HepG2 (cell line): Measurements from ENCODE around the gene OTOP1. TPM values are rescaled to one million over a fixed set of nuclear protein-coding genes. Genes with fewer than 3 reads are reported as not detected.

Experiments used
- AFF4 ChIP-seq: sonication (generic); formaldehyde crosslinking; IDR thresholded peaks from 2 replicates; pipeline ENCODE4 v1.4.0; 2020; ENCODE audit warnings: missing genetic modification reagents
- CENPX ChIP-seq: sonication (generic); formaldehyde crosslinking; IDR thresholded peaks from 2 replicates; pipeline ENCODE4 v1.9.0; 2021; ENCODE audit warnings: mild to moderate bottlenecking, missing genetic modification reagents, moderate library complexity
- JUND ChIP-seq: sonication (generic); formaldehyde crosslinking; IDR thresholded peaks from 2 replicates; pipeline ENCODE4 v1.8.0; 2022; ENCODE audit warnings: mild to moderate bottlenecking, missing genetic modification reagents
- NFRKB ChIP-seq: fragments of 450-650 bp; IDR thresholded peaks from 2 replicates; pipeline ENCODE4 v1.6.1; 2017
- NR1H2 ChIP-seq: sonication (generic); formaldehyde crosslinking; IDR thresholded peaks from 2 replicates; pipeline ENCODE4 v1.8.1; 2022; ENCODE audit warnings: low read depth, missing genetic modification reagents, borderline replicate concordance
- PHF21A ChIP-seq: sonication (generic); formaldehyde crosslinking; IDR thresholded peaks from 2 replicates; pipeline ENCODE4 v1.5.0; 2020; ENCODE audit warnings: mild to moderate bottlenecking, missing genetic modification reagents
- PLRG1 ChIP-seq: fragments of 450-650 bp; conservative IDR thresholded peaks from 2 replicates; pipeline ENCODE4 v1.6.1; 2016
- RARA ChIP-seq: IDR thresholded peaks from 2 replicates; pipeline ENCODE4 v1.6.1; 2016; ENCODE audit warnings: missing genetic modification reagents, missing compliant biosample characterization
- SRF ChIP-seq: IDR thresholded peaks from 2 replicates; pipeline ENCODE4 v1.6.1; 2011; ENCODE audit warnings: mild to moderate bottlenecking, low read depth, low read length, moderate library complexity
- STAG1 ChIP-seq: sonication (generic); formaldehyde crosslinking; IDR thresholded peaks from 2 replicates; pipeline ENCODE4 v1.4.0; 2020; ENCODE audit warnings: missing genetic modification reagents
- TMF1 ChIP-seq: sonication (generic); formaldehyde crosslinking; IDR thresholded peaks from 2 replicates; pipeline ENCODE4 v1.8.1; 2022; ENCODE audit warnings: low read depth, missing genetic modification reagents
- ZFP62 ChIP-seq: sonication (generic); formaldehyde crosslinking; IDR thresholded peaks from 2 replicates; pipeline ENCODE4 v1.4.0; 2020; ENCODE audit warnings: missing genetic modification reagents
- ZMAT3 ChIP-seq: sonication (generic); formaldehyde crosslinking; conservative IDR thresholded peaks from 2 replicates; pipeline ENCODE4 v1.7.0; 2021; ENCODE audit warnings: missing genetic modification reagents
- ZMYM4 ChIP-seq: sonication (generic); formaldehyde crosslinking; IDR thresholded peaks from 2 replicates; pipeline ENCODE4 v1.8.1; 2023; ENCODE audit warnings: mild to moderate bottlenecking, missing genetic modification reagents
- ZNF143 ChIP-seq: sonication (generic); formaldehyde crosslinking; IDR thresholded peaks from 2 replicates; pipeline ENCODE4 v1.4.0; 2020; ENCODE audit warnings: missing genetic modification reagents
- ZNF230 ChIP-seq: sonication (generic); formaldehyde crosslinking; IDR thresholded peaks from 2 replicates; pipeline ENCODE4 v1.4.0; 2020; ENCODE audit warnings: mild to moderate bottlenecking, missing genetic modification reagents
- ZNF772 ChIP-seq: sonication (generic); formaldehyde crosslinking; IDR thresholded peaks from 2 replicates; pipeline ENCODE4 v1.5.0; 2020; ENCODE audit warnings: mild to moderate bottlenecking, missing genetic modification reagents
- polyA plus RNA-seq, 8 experiments: library from polyadenylated mRNA; depleted of rRNA in 3 of 8; stranded (reverse) in 7 of 8; unstranded in 1 of 8; fragments of >200 nt; fragmentation: Illumina TruSeq in 4 of 8; extraction: Trizol in 4 of 8; gene quantifications; 2 replicates each; pipeline versions ENCODE4 v1.2.1 to v1.2.3, GENCODE V29; 2011 to 2016; ENCODE audit warnings: low read depth in 4 of 8, missing spikeins in 1 of 8, mixed read lengths in 1 of 8; ENCODE audit not compliant: insufficient read depth in 1 of 8
- total RNA-seq, 5 experiments: library from RNA; depleted of rRNA; stranded (reverse); fragments of >200 nt; fragmentation: Illumina TruSeq; extraction: Trizol; gene quantifications; 2 replicates each; pipeline ENCODE4 v1.2.3, GENCODE V29; 2016; ENCODE audit warnings: low read depth in 1 of 5
- TF ChIP-seq, protein P1 (sequence below): sonication (generic); formaldehyde crosslinking; IDR thresholded peaks from 2 replicates; pipeline ENCODE4 v1.5.1; 2020; ENCODE audit warnings: missing genetic modification reagents, mild to moderate bottlenecking, borderline replicate concordance
- TF ChIP-seq, protein P2 (sequence below): sonication (generic); formaldehyde crosslinking; IDR thresholded peaks from 2 replicates; pipeline ENCODE4 v1.4.0; 2020; ENCODE audit warnings: mild to moderate bottlenecking, missing genetic modification reagents
- TF ChIP-seq, protein P3 (sequence below): sonication (generic); formaldehyde crosslinking; IDR thresholded peaks from 2 replicates; pipeline ENCODE4 v1.4.0; 2020; ENCODE audit warnings: missing genetic modification reagents
- TF ChIP-seq, protein P4 (sequence below): sonication (generic); formaldehyde crosslinking; IDR thresholded peaks from 2 replicates; pipeline ENCODE4 v1.4.0; 2020; ENCODE audit warnings: missing genetic modification reagents, mild to moderate bottlenecking, borderline replicate concordance

The OTOP1 gene
- total and polyA plus RNA-seq, 2 of the 13 experiments (the other 11 are each of a cell fraction or from before 2014, with no cell fraction given), result not detected

DNA sequence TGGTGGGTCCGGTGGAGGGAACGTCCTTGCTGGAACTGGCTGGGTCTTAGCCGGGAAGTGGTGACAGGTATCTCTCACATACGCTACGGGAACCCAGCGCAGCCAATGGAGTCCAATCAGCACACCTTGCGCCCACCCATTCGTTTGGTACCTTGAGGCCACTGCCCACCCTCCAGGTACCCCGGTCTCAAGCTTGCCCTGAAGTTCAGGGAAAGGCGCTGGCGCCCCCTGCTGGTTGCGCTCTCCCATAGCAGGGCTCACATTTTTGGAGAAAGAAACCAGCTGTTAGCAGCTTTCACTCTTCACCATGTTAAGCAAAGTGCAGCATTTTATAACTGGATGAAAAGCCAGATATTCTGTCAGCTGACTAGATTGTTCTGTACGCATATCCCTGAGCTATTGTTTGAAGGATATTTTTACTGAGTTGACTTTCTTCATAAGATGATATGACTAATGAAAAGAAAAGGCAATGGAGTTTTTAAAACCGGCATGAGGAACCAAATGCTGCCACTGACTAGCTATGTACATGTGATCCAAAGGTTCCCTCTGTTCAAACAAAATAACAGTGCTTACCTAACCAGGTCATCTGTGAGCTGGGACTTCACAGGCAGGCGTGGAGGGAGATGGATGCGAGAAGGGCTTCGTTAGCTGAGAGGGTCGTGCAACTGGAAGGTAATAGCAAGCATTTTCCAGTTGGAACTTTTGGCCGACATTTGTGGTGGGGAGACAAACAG lies 43.7 kb downstream of the OTOP1 start (continued):
- TF ChIP-seq, protein P1, sequence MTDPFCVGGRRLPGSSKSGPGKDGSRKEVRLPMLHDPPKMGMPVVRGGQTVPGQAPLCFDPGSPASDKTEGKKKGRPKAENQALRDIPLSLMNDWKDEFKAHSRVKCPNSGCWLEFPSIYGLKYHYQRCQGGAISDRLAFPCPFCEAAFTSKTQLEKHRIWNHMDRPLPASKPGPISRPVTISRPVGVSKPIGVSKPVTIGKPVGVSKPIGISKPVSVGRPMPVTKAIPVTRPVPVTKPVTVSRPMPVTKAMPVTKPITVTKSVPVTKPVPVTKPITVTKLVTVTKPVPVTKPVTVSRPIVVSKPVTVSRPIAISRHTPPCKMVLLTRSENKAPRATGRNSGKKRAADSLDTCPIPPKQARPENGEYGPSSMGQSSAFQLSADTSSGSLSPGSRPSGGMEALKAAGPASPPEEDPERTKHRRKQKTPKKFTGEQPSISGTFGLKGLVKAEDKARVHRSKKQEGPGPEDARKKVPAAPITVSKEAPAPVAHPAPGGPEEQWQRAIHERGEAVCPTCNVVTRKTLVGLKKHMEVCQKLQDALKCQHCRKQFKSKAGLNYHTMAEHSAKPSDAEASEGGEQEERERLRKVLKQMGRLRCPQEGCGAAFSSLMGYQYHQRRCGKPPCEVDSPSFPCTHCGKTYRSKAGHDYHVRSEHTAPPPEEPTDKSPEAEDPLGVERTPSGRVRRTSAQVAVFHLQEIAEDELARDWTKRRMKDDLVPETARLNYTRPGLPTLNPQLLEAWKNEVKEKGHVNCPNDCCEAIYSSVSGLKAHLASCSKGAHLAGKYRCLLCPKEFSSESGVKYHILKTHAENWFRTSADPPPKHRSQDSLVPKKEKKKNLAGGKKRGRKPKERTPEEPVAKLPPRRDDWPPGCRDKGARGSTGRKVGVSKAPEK (CRISPR knock-in tag), result no peak
- TF ChIP-seq RARA (peak; percentile 47; the same call in 1 of the 2 replicates), STAG1 (CRISPR knock-in tag) (peak; percentile 75), JUND (CRISPR knock-in tag) (no peak), PLRG1 (no peak), CENPX (no peak), ZNF143 (CRISPR knock-in tag) (no peak), ZMAT3 (CRISPR knock-in tag) (no peak), ZNF230 (no peak), SRF (no peak), ZFP62 (CRISPR knock-in tag) (no peak), ZNF772 (CRISPR knock-in tag) (no peak), AFF4 (CRISPR knock-in tag) (no peak), NR1H2 (CRISPR knock-in tag) (no peak), ZMYM4 (CRISPR knock-in tag) (no peak), NFRKB (no peak), PHF21A (CRISPR knock-in tag) (no peak), TMF1 (CRISPR knock-in tag) (no peak)
- TF ChIP-seq, protein P2, sequence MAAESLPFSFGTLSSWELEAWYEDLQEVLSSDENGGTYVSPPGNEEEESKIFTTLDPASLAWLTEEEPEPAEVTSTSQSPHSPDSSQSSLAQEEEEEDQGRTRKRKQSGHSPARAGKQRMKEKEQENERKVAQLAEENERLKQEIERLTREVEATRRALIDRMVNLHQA (CRISPR knock-in tag), result no peak
- TF ChIP-seq, protein P3, sequence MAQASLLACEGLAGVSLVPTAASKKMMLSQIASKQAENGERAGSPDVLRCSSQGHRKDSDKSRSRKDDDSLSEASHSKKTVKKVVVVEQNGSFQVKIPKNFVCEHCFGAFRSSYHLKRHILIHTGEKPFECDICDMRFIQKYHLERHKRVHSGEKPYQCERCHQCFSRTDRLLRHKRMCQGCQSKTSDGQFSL, result no peak
- TF ChIP-seq, protein P4, sequence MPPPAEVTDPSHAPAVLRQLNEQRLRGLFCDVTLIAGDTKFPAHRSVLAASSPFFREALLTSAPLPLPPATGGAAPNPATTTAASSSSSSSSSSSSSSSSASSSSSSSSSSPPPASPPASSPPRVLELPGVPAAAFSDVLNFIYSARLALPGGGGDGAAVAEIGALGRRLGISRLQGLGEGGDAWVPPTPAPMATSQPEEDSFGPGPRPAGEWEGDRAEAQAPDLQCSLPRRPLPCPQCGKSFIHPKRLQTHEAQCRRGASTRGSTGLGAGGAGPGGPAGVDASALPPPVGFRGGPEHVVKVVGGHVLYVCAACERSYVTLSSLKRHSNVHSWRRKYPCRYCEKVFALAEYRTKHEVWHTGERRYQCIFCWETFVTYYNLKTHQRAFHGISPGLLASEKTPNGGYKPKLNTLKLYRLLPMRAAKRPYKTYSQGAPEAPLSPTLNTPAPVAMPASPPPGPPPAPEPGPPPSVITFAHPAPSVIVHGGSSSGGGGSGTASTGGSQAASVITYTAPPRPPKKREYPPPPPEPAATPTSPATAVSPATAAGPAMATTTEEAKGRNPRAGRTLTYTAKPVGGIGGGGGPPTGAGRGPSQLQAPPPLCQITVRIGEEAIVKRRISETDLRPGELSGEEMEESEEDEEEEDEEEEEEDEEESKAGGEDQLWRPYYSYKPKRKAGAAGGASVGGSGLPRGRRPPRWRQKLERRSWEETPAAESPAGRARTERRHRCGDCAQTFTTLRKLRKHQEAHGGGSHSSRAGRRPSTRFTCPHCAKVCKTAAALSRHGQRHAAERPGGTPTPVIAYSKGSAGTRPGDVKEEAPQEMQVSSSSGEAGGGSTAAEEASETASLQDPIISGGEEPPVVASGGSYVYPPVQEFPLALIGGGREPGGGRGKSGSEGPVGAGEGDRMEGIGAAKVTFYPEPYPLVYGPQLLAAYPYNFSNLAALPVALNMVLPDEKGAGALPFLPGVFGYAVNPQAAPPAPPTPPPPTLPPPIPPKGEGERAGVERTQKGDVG (CRISPR knock-in tag), result no peak
